HG03378 (cell line): Measurements from ENCODE around the gene RAET1L.
"Not testable (repeated sequence)": the region's sequence is repeated elsewhere in the genome, so short reads cannot be mapped to it uniquely, and the experiment has no call there.

Source experiments
- ATAC-seq: cut with Tn5 transposase; IDR thresholded peaks from one replicate; pipeline ENCODE4 v1.9.1; 2021; ENCODE audit warnings: mild to moderate bottlenecking, moderate library complexity; ENCODE audit not compliant: unreplicated experiment

RAET1L gene

DNA sequence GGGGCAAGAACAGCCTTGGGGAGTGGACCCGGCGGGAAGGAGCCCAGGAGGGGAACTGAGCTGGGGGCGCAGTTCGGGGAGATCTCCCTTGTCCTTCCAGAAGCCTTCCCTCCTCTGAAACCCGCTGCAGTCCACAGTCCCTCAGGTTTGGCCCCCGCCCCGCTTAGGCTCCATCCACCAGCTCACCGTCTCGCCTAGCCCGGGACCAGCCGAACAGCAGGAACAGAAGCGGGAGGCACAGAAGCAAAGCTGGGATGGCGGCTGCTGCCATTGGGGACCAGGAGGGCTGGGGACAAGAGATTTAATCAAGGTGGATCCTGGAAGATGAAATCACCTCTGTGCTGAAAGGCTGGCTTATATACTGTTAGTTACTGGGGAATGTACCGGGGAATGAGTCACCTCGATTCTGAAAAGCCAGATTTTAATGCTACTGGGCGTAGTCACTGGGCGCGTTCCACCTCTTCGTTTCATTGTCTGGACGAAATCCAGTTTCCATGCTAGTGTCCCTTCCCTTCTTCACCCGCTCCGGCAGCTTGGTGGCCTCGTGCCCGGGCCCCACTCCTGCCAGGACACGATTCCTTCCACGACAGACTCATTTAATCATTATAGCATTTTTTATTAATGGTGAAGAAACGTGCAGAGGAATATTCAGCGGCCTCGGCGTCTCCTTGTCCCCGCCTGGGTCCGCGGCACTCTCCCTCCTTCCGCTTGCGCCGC, at the start of gene RAET1L:
Gene RAET1L (minus strand): TSS at position 332 of the 717 bp plus-strand sequence. CDS start 61 bp downstream, at position 271.
- ATAC-seq: no peak

DNA sequence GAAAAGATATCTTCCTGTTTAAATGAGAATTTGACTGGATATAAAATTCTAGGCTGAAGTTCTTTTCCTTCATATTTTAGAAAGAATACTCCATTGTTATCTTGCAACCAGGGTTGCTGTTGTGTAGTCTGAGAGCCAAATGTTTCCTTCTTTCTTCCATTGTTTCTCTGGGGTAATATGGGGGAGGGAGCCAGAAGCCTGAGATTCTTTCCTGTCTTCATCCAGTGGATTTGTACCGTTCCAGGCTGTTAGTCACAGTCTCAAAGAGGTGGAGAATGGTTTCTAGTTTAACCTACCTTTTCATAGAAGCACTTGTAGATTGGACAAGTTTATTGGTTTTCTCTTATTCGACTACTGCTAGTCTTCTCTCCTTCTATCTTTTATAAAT, 49.7 kb upstream of the RAET1L start:
- no peak for ATAC-seq

GRCh38 chr6:150074396-150075033, 49.2 kb upstream of the RAET1L start:
- not testable (repeated sequence) for ATAC-seq

- no peak for ATAC-seq
These were observed 46.9 kb upstream of the RAET1L start for GRCh38 chr6:150072201-150072600.

DNA sequence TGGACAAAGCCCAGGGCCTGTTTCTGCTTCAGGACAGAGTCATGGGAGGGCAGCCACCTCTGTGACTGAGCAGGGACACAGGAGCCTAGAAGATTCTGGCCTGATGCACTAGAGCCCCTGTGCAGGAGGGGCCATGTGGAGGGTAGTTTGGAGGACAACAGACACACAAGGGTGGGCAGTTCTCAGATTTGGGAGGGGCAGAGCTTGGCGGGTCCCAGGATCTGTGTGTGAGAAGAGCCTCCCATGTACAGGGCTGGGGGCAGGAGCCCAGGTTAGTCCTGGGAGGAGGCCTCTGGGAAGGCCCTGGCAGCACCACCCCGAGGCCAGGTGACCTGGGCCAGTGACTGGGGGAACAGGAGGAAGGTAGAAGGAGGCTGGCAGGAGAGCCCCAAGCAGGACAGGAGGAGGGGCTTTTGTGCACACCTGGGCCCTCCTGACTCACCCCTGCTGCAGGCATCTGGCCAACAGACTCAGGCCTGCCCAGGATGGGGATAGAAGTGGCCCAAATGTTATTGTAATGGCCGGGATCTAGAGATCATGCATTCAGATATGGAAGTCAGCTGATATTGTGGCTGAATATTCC, 45.0 kb upstream of the RAET1L start:
- no peak for ATAC-seq

DNA sequence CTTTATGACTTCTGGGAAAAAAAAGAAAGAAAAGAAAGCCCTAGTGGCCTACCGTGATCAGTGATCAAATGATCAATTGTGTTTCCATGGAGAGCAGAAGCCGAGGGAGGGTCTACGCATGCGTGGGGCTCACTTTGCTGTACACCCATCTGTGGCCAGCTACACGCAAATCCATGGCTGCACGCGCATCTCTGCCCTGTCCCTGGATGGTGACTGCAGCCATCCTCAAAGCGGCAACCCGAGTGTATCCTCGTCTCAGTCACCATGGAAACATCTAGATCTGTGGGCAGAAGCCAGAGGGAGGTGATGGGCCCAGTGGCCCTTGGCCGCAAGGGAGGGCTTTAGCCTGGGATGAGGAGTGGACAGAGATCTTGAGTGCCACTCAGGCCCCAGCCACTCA, 44.4 kb upstream of the RAET1L start:
- ATAC-seq: no peak

- no peak for ATAC-seq
These were observed 43.7 kb upstream of the RAET1L start, which contains the start of gene ULBP3 for GRCh38 chr6:150068720-150069648. TSS of gene ULBP3 (minus strand) at chr6:150069121. CDS start at chr6:150069066, 55 bp downstream.

- ATAC-seq: no peak
These were observed 42.8 kb upstream of the RAET1L start for GRCh38 chr6:150068151-150068550.

- ATAC-seq: no peak
These were observed 39.8 kb upstream of the RAET1L start for GRCh38 chr6:150065083-150065482.

- no peak for ATAC-seq
These were observed 38.3 kb upstream of the RAET1L start for GRCh38 chr6:150063640-150064039.

DNA sequence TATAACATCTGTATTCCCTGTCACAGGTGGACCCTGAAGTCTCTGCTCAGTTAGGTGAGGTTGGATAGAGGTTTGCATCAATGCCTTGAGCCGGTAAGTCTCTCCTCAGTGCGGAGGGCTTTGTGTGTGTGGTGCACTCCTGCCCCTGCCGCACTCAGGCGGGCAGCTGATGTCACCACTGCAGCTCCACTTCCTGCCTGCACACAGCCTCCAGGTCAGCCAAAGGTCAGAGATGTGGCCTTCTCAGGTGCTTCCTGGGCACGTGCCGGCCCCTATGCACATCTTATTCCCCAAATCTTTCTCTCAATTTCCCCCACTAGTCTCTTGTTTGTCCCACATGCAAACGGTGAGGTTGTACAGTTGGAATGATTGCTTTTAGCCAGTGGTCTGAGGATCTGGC, 34.6 kb upstream of the RAET1L start:
- not testable (repeated sequence) for ATAC-seq

GRCh38 chr6:150058986-150059385, 33.7 kb upstream of the RAET1L start:
- no peak for ATAC-seq

GRCh38 chr6:150058231-150058792, 33.0 kb upstream of the RAET1L start:
- ATAC-seq: no peak

DNA sequence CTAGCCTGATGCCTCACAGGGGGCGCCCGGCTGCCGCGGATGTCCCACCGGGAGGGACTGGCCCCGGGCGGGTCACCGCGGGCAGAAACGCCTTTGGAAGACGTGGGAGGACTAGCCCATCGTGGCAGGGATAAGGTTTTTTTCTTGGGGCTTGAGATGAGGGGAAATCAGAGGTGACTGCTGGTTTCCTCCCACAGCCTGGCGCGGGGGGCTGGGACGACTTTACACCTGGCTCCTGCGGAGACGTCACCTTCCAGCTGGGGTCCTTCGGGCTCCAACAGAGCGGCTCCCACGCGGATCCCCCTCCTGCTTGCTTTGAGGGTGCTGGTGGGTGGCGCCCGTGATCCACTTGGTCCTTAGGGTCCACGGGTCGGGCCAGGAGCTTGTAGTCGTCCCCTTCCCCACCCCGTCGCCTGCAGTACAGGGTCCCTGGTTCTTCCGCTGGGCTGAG, 32.2 kb upstream of the RAET1L start:
- no peak for ATAC-seq

DNA sequence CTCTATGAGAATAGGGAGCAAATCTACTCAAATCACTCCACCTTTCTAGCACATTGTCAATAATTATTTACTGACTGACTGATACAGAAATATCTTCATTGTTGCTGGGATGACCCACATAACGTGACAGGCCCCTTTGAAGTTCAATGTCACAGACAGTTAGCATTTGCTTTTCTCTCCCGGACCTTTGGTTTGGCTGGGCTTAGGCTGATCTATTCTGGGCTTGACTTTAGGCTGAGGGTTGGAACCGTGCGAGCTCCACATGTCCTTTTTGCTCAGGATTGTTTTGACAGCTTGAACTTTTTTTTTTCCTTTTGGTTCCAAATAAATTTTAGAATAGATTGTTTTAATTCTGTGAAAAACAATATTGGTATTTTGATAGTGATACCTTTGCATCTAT, 31.6 kb upstream of the RAET1L start:
- no peak for ATAC-seq

DNA sequence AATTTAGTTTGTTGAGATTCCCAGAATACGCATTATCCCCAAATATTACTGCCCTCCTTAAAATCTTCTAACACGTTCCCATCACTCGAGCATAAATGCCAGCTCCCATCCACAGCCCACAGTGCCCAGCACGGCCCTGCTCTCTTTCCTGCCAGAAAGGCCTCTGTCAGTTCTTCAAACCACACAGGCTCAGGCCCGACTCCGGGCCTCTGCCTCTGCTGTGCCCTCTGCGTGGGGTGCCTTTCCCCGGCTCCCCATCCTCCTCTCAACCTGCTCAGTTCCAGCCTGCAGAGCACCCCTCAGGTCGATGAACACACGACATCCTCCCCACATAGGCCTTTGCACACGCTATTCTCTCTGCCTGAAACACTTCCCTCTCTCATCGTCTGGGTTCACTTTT, 30.8 kb upstream of the RAET1L start:
- ATAC-seq: no peak

- no peak for ATAC-seq
These were observed 29.8 kb upstream of the RAET1L start for GRCh38 chr6:150055131-150055530.

DNA sequence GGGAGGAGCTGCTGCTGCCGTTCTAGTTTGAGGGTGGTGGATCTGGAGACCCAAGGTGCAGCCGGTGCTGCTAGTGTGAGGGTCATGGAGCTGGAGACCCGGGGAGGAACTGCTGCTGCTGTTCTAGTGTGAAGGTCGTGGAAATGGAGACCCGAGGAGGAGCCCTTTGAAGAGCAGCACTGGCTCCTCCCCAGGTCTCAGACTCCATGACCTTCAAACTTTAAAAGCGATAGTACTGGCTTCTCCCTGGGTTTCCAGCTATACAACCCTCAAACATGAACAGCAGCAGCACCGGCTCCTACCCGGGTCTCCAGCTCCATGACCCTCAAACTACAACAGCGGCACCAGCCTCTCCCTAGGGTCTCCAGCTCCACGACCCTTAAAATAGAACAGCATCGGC, 28.1 kb upstream of the RAET1L start:
- no peak for ATAC-seq

GRCh38 chr6:150050846-150051245, 25.5 kb upstream of the RAET1L start:
- no peak for ATAC-seq

- ATAC-seq: no peak
These were observed 22.8 kb upstream of the RAET1L start for GRCh38 chr6:150048099-150048498.

- ATAC-seq: no peak
These were observed 21.6 kb upstream of the RAET1L start for GRCh38 chr6:150046943-150047342.
